OCI-LY3 (cell line): ENCODE data around the gene TOP1.

ENCODE experiments used
- EZH2phosphoT487 ChIP-seq: fragments of 200-600 bp; shearing (Covaris generic); IDR thresholded peaks from 2 replicates; pipeline ENCODE4 v1.6.1; 2018; ENCODE audit warnings: antibody characterized with exemption, mixed run types, low read depth
- TF ChIP-seq, protein P1 (sequence below): fragments of 200-600, 300-600 bp; sonication (generic); IDR thresholded peaks from 2 replicates; pipeline ENCODE4 v1.5.1; 2014; ENCODE audit warnings: antibody characterized with exemption, low read length, low read depth

DNA sequence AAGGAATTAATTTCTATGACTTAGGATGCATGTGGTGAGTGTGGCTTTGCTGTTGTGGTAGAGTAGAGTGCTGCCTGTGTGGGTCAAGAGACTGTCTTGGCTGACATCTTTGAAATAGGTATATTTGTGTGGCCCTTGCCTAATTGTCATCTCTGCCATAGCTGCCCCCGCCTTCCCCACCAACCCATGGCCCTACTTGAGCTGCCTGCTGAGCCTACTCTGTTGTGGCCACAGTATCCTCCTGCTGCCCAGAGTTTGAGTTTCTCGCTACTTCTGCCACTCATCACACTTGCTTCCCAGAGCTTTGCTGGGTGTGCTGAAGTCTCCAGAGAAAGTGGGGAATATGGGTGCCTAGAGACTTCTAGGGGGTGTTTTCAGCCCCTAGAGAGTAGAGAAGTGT, 116.7 kb downstream of the TOP1 start:
- TF ChIP-seq, protein P1, sequence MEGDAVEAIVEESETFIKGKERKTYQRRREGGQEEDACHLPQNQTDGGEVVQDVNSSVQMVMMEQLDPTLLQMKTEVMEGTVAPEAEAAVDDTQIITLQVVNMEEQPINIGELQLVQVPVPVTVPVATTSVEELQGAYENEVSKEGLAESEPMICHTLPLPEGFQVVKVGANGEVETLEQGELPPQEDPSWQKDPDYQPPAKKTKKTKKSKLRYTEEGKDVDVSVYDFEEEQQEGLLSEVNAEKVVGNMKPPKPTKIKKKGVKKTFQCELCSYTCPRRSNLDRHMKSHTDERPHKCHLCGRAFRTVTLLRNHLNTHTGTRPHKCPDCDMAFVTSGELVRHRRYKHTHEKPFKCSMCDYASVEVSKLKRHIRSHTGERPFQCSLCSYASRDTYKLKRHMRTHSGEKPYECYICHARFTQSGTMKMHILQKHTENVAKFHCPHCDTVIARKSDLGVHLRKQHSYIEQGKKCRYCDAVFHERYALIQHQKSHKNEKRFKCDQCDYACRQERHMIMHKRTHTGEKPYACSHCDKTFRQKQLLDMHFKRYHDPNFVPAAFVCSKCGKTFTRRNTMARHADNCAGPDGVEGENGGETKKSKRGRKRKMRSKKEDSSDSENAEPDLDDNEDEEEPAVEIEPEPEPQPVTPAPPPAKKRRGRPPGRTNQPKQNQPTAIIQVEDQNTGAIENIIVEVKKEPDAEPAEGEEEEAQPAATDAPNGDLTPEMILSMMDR = no peak
- no peak for TF ChIP-seq EZH2phosphoT487
